Ishikawa (cell line): ENCODE data around the gene KLHL14.

Source experiments
- CEBPB ChIP-seq: IDR thresholded peaks from 2 replicates; pipeline ENCODE4 v1.6.1; 2012
- CREB1 ChIP-seq: IDR thresholded peaks from 2 replicates; pipeline ENCODE4 v1.6.1; 2012; ENCODE audit warnings: low read depth
- EGR1 ChIP-seq: IDR thresholded peaks from 2 replicates; pipeline ENCODE4 v1.6.1; 2012
- EP300 ChIP-seq: IDR thresholded peaks from 2 replicates; pipeline ENCODE4 v1.6.1; 2012; ENCODE audit warnings: borderline replicate concordance
- FOXM1 ChIP-seq: IDR thresholded peaks from 2 replicates; pipeline ENCODE4 v1.6.1; 2012; ENCODE audit warnings: low read depth, borderline replicate concordance
- MAX ChIP-seq: IDR thresholded peaks from 2 replicates; pipeline ENCODE4 v1.6.1; 2012
- NFIC ChIP-seq: IDR thresholded peaks from 2 replicates; pipeline ENCODE4 v1.6.1; 2012
- RAD21 ChIP-seq: IDR thresholded peaks from 2 replicates; pipeline ENCODE4 v1.6.1; 2012; ENCODE audit warnings: low read depth
- REST ChIP-seq: IDR thresholded peaks from 2 replicates; pipeline ENCODE4 v1.6.1; 2012; ENCODE audit warnings: low read depth, mild to moderate bottlenecking
- TAF1 ChIP-seq: IDR thresholded peaks from 2 replicates; pipeline ENCODE4 v1.6.1; 2012; ENCODE audit warnings: low read depth, mild to moderate bottlenecking
- TCF12 ChIP-seq: IDR thresholded peaks from 2 replicates; pipeline ENCODE4 v1.6.1; 2012; ENCODE audit warnings: low read depth
- TEAD4 ChIP-seq: IDR thresholded peaks from 2 replicates; pipeline ENCODE4 v1.6.1; 2012
- USF1 ChIP-seq: IDR thresholded peaks from 2 replicates; pipeline ENCODE4 v1.6.1; 2012
- YY1 ChIP-seq: IDR thresholded peaks from 2 replicates; pipeline ENCODE4 v1.6.1; 2012; ENCODE audit warnings: low read depth
- ZBTB7A ChIP-seq: IDR thresholded peaks from 2 replicates; pipeline ENCODE4 v1.6.1; 2012; ENCODE audit warnings: low read depth

Gene KLHL14

GRCh38 chr18:32767400-32767799 is 5.4 kb downstream of the KLHL14 start:
- TF ChIP-seq USF1 (no peak), NFIC (no peak), EGR1 (no peak), ZBTB7A (no peak), RAD21 (no peak), FOXM1 (no peak), MAX (no peak), EP300 (no peak), TEAD4 (no peak), TCF12 (no peak), REST (no peak)

- TF ChIP-seq NFIC = no peak
- no peak for TF ChIP-seq RAD21
- TF ChIP-seq EGR1 = no peak
- TF ChIP-seq ZBTB7A = no peak
- no peak for TF ChIP-seq TCF12
- TF ChIP-seq YY1 = no peak
- TF ChIP-seq TAF1 = no peak
- no peak for TF ChIP-seq CEBPB
- no peak for TF ChIP-seq REST
- no peak for TF ChIP-seq EP300
- TF ChIP-seq CREB1 = no peak
- no peak for TF ChIP-seq USF1
- TF ChIP-seq FOXM1 = no peak
- no peak for TF ChIP-seq MAX
- TF ChIP-seq TEAD4 = no peak
These were observed 8.1 kb downstream of the KLHL14 start for GRCh38 chr18:32764611-32765244.

GRCh38 chr18:32763293-32763692 is 9.5 kb downstream of the KLHL14 start:
- TF ChIP-seq RAD21 = no peak
- TF ChIP-seq FOXM1 = no peak
- TF ChIP-seq CREB1 = no peak
- no peak for TF ChIP-seq REST
- TF ChIP-seq TCF12 = no peak
- no peak for TF ChIP-seq CEBPB

- TF ChIP-seq USF1 = no peak
- no peak for TF ChIP-seq ZBTB7A
- no peak for TF ChIP-seq EP300
- no peak for TF ChIP-seq TCF12
- TF ChIP-seq CEBPB = no peak
- no peak for TF ChIP-seq REST
- TF ChIP-seq MAX = no peak
- no peak for TF ChIP-seq YY1
- no peak for TF ChIP-seq TAF1
- TF ChIP-seq TEAD4 = no peak
- TF ChIP-seq EGR1 = no peak
- TF ChIP-seq NFIC = no peak
These were observed 11.6 kb downstream of the KLHL14 start for GRCh38 chr18:32761231-32761630.
